Ishikawa (cell line): Measurements from ENCODE around the gene KCNA5.

Source experiments
- CEBPB ChIP-seq: IDR thresholded peaks from 2 replicates; pipeline ENCODE4 v1.6.1; 2012
- CREB1 ChIP-seq: IDR thresholded peaks from 2 replicates; pipeline ENCODE4 v1.6.1; 2012; ENCODE audit warnings: low read depth
- EGR1 ChIP-seq: IDR thresholded peaks from 2 replicates; pipeline ENCODE4 v1.6.1; 2012
- EP300 ChIP-seq: IDR thresholded peaks from 2 replicates; pipeline ENCODE4 v1.6.1; 2012; ENCODE audit warnings: borderline replicate concordance
- FOXM1 ChIP-seq: IDR thresholded peaks from 2 replicates; pipeline ENCODE4 v1.6.1; 2012; ENCODE audit warnings: low read depth, borderline replicate concordance
- NFIC ChIP-seq: IDR thresholded peaks from 2 replicates; pipeline ENCODE4 v1.6.1; 2012
- RAD21 ChIP-seq: IDR thresholded peaks from 2 replicates; pipeline ENCODE4 v1.6.1; 2012; ENCODE audit warnings: low read depth
- TAF1 ChIP-seq: IDR thresholded peaks from 2 replicates; pipeline ENCODE4 v1.6.1; 2012; ENCODE audit warnings: low read depth, mild to moderate bottlenecking
- TCF12 ChIP-seq: IDR thresholded peaks from 2 replicates; pipeline ENCODE4 v1.6.1; 2012; ENCODE audit warnings: low read depth
- TEAD4 ChIP-seq: IDR thresholded peaks from 2 replicates; pipeline ENCODE4 v1.6.1; 2012
- YY1 ChIP-seq: IDR thresholded peaks from 2 replicates; pipeline ENCODE4 v1.6.1; 2012; ENCODE audit warnings: low read depth
- ZBTB7A ChIP-seq: IDR thresholded peaks from 2 replicates; pipeline ENCODE4 v1.6.1; 2012; ENCODE audit warnings: low read depth
- TF ChIP-seq, protein P1 (sequence below): IDR thresholded peaks from 2 replicates; pipeline ENCODE4 v1.6.1; 2012; ENCODE audit warnings: low read depth, mild to moderate bottlenecking
- TF ChIP-seq, protein P2 (sequence below): IDR thresholded peaks from 2 replicates; pipeline ENCODE4 v1.6.1; 2012
- TF ChIP-seq, protein P3 (sequence below): IDR thresholded peaks from 2 replicates; pipeline ENCODE4 v1.6.1; 2012

KCNA5 gene

DNA sequence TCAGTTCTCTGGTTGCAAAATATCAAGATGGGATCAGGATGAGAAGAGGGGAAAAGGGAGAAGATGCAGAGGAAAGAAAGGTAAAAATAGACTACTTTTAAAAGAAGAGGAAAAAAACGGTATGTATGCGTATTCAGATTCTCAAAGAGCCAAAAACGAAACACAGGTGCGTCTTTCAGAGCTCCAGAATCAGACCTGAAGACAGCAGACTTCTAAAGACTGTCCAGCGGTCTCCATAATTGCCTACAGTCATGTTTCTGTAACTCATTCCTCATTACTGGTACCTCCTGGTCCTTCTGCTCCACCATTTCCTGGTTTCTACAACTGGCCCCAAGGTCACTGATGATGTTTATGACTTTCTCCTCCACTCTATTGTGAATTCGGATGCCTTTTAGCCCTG, 12.4 kb upstream of the KCNA5 start:
- no peak for TF ChIP-seq EP300
- no peak for TF ChIP-seq ZBTB7A
- TF ChIP-seq, protein P1, sequence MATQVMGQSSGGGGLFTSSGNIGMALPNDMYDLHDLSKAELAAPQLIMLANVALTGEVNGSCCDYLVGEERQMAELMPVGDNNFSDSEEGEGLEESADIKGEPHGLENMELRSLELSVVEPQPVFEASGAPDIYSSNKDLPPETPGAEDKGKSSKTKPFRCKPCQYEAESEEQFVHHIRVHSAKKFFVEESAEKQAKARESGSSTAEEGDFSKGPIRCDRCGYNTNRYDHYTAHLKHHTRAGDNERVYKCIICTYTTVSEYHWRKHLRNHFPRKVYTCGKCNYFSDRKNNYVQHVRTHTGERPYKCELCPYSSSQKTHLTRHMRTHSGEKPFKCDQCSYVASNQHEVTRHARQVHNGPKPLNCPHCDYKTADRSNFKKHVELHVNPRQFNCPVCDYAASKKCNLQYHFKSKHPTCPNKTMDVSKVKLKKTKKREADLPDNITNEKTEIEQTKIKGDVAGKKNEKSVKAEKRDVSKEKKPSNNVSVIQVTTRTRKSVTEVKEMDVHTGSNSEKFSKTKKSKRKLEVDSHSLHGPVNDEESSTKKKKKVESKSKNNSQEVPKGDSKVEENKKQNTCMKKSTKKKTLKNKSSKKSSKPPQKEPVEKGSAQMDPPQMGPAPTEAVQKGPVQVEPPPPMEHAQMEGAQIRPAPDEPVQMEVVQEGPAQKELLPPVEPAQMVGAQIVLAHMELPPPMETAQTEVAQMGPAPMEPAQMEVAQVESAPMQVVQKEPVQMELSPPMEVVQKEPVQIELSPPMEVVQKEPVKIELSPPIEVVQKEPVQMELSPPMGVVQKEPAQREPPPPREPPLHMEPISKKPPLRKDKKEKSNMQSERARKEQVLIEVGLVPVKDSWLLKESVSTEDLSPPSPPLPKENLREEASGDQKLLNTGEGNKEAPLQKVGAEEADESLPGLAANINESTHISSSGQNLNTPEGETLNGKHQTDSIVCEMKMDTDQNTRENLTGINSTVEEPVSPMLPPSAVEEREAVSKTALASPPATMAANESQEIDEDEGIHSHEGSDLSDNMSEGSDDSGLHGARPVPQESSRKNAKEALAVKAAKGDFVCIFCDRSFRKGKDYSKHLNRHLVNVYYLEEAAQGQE: no peak
- no peak for TF ChIP-seq CREB1
- TF ChIP-seq EGR1: no peak
- no peak for TF ChIP-seq TCF12

DNA sequence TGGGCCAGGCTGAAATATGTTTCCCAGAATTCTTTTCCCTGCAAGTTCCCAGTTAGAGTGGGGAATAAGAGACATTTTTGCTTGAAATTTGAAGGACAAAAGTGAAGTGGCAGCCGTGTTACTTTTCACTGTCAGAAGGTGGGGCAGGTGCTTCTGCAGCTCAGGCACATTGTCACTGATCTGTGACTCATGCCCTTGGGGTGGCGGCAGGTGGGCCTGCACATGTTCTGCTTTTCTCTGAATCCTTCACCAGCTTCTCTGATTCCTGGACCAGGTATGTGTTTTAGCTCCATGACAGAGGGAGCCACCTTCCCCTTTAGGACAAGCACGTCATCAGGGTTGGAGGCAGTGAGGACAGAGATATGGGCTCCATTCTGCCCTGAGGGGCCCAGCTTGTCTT, 11.7 kb upstream of the KCNA5 start:
- no peak for TF ChIP-seq FOXM1
- no peak for TF ChIP-seq EP300
- no peak for TF ChIP-seq YY1
- TF ChIP-seq TAF1: no peak
- TF ChIP-seq, protein P2, sequence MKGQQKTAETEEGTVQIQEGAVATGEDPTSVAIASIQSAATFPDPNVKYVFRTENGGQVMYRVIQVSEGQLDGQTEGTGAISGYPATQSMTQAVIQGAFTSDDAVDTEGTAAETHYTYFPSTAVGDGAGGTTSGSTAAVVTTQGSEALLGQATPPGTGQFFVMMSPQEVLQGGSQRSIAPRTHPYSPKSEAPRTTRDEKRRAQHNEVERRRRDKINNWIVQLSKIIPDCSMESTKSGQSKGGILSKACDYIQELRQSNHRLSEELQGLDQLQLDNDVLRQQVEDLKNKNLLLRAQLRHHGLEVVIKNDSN: no peak

DNA sequence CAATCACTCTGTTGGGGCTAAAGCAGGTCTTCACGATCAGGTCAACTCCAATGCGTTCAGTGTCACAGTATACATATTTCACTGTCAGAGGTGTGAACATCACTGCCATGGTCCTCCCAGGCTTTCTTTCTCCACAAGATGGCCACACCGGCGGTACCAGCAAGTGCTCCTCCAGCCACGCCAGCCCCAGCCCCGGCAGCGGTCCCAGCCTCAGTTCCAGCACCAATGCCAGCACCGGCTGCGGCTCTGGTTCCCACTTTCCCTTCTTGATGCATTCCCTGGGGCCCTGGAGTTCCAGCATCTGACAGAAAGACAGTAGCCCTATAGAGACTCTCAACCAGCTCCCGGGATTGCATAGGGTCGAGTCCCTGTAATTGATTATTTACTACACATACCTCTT, 10.9 kb upstream of the KCNA5 start:
- TF ChIP-seq CEBPB: no peak
- no peak for TF ChIP-seq TEAD4
- TF ChIP-seq TAF1: no peak
- TF ChIP-seq, protein P2: no peak
- no peak for TF ChIP-seq TCF12
- no peak for TF ChIP-seq CREB1
- TF ChIP-seq, protein P1: no peak
- TF ChIP-seq ZBTB7A: no peak
- no peak for TF ChIP-seq RAD21

DNA sequence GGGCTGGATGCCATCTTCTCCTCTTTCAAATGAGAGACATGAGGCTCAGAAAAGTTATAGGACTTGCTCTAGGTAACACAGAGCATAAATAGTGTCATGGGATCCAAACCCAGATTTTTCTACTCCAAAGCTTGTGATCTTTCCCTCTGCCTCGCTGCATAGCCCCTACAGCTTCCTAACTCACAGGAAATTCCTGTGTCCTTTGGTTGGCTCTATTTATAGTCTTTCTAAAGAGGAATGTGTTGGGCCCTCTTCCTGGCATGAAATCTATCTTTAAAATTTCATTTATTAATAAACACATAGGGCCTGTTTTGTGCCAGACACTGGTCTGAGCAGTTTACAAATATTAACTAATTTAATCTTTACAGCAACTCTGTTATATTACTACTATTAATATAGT, 9.8 kb upstream of the KCNA5 start:
- TF ChIP-seq FOXM1: no peak
- no peak for TF ChIP-seq TCF12
- TF ChIP-seq, protein P3, sequence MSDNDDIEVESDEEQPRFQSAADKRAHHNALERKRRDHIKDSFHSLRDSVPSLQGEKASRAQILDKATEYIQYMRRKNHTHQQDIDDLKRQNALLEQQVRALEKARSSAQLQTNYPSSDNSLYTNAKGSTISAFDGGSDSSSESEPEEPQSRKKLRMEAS: no peak
- TF ChIP-seq TEAD4: no peak
- TF ChIP-seq EGR1: no peak
- no peak for TF ChIP-seq TAF1
- no peak for TF ChIP-seq NFIC
- TF ChIP-seq, protein P1: no peak
- TF ChIP-seq RAD21: no peak
- no peak for TF ChIP-seq CREB1
- TF ChIP-seq, protein P2: no peak
- no peak for TF ChIP-seq ZBTB7A
- TF ChIP-seq YY1: no peak

DNA sequence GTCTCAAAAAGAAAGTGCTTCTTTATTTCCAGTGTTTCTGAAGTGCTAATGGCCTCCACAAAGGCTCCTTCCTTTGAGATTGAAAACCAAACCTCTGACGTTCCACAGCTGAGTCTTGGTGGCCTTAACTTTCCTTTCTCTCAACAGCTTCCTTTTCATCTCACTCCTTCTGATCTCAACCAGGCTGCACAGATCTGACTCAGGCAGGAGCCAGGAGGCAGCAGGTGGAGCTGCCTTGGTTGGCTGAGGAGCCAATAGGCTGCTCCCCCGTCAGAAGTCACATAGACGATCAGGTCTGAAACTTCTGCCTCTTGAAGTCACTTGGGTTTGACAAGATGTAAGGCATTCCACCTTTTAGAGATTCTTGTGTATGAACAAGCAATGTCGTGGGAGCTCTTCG, 9.1 kb upstream of the KCNA5 start:
- TF ChIP-seq EP300 (no peak), TEAD4 (no peak), NFIC (no peak), RAD21 (no peak), ZBTB7A (no peak), TAF1 (no peak), CEBPB (no peak), TCF12 (no peak), FOXM1 (no peak), CREB1 (no peak), EGR1 (no peak), YY1 (no peak)
- TF ChIP-seq, protein P1: no peak
- TF ChIP-seq, protein P3: no peak
- TF ChIP-seq, protein P2: no peak
